Trophoblast cell (in vitro differentiated cells and primary cell): ENCODE measurements around the gene CPEB3.

Experiments used
- DNase-seq, 2 donors: peaks; one replicate each; pipeline ENCODE4 v3.0.0-alpha.2; 2016
- H2AFZ ChIP-seq: 2 replicates; pipeline ENCODE4 v1.6.1; 2013; ENCODE audit warnings: low read length, moderate library complexity, mild to moderate bottlenecking; ENCODE audit not compliant: insufficient read depth, poor library complexity
- H2AK5ac ChIP-seq: 2 replicates; pipeline ENCODE4 v1.6.1; 2013; ENCODE audit warnings: mild to moderate bottlenecking, low read length
- H2BK120ac ChIP-seq: 2 replicates; pipeline ENCODE4 v1.6.1; 2013; ENCODE audit warnings: low read length, mild to moderate bottlenecking, moderate library complexity; ENCODE audit not compliant: insufficient read depth, poor library complexity
- H2BK12ac ChIP-seq: 2 replicates; pipeline ENCODE4 v1.6.1; 2013; ENCODE audit warnings: mild to moderate bottlenecking, low read length, moderate library complexity
- H2BK5ac ChIP-seq: 2 replicates; pipeline ENCODE4 v1.6.1; 2013; ENCODE audit warnings: low read length, low read depth, moderate library complexity, mild to moderate bottlenecking; ENCODE audit not compliant: poor library complexity
- H3K14ac ChIP-seq: 2 replicates; pipeline ENCODE4 v1.6.1; 2013; ENCODE audit warnings: mild to moderate bottlenecking, low read length
- H3K18ac ChIP-seq: 2 replicates; pipeline ENCODE4 v1.6.1; 2013; ENCODE audit warnings: mild to moderate bottlenecking, low read length
- H3K23ac ChIP-seq: 2 replicates; pipeline ENCODE4 v1.6.1; 2013; ENCODE audit warnings: low read length
- H3K27ac ChIP-seq: 2 replicates; pipeline ENCODE4 v1.5.1; 2013; ENCODE audit warnings: low read depth, mild to moderate bottlenecking, inconsistent platforms, low read length, moderate library complexity
- H3K27me3 ChIP-seq: 2 replicates; pipeline ENCODE4 v1.6.1; 2013; ENCODE audit warnings: inconsistent platforms, mild to moderate bottlenecking, low read length, moderate library complexity; ENCODE audit not compliant: insufficient read depth
- H3K36me3 ChIP-seq, 2 experiments: 1 replicate in 1 of 2; 2 replicates in 1 of 2; pipeline ENCODE4 v1.6.1; 2013; ENCODE audit warnings: low read length in 2 of 2, mild to moderate bottlenecking in 2 of 2, moderate library complexity in 1 of 2; ENCODE audit not compliant: insufficient read depth in 2 of 2, control insufficient read depth in 1 of 2
- H3K4ac ChIP-seq: 2 replicates; pipeline ENCODE4 v1.6.1; 2013; ENCODE audit warnings: low read depth, mild to moderate bottlenecking, low read length, moderate library complexity
- H3K4me1 ChIP-seq, 2 experiments: 1 replicate in 1 of 2; 2 replicates in 1 of 2; pipeline ENCODE4 v1.6.1; 2013; ENCODE audit warnings: low read length in 2 of 2, mild to moderate bottlenecking in 2 of 2, moderate library complexity in 1 of 2; ENCODE audit not compliant: insufficient read depth in 2 of 2, control insufficient read depth in 1 of 2
- H3K4me2 ChIP-seq: 2 replicates; pipeline ENCODE4 v1.6.1; 2013; ENCODE audit warnings: inconsistent platforms, mild to moderate bottlenecking, low read length, moderate library complexity
- H3K4me3 ChIP-seq: 2 replicates; pipeline ENCODE4 v1.5.1; 2013; ENCODE audit warnings: mild to moderate bottlenecking, low read depth, low read length, inconsistent platforms
- H3K79me1 ChIP-seq: one replicate; pipeline ENCODE4 v1.6.1; 2013; ENCODE audit warnings: low read length
- H3K79me2 ChIP-seq: 2 replicates; pipeline ENCODE4 v1.6.1; 2013; ENCODE audit warnings: low read length, mild to moderate bottlenecking; ENCODE audit not compliant: control insufficient read depth, insufficient read depth, poor library complexity
- H3K9ac ChIP-seq: 2 replicates; pipeline ENCODE4 v1.6.1; 2013; ENCODE audit warnings: mild to moderate bottlenecking, low read length
- H3K9me3 ChIP-seq: 2 replicates; pipeline ENCODE4 v1.6.1; 2013; ENCODE audit warnings: low read depth, mild to moderate bottlenecking, control low read depth, inconsistent platforms, low read length; ENCODE audit not compliant: insufficient read depth
- H4K12ac ChIP-seq: 2 replicates; pipeline ENCODE4 v1.6.1; 2013; ENCODE audit warnings: low read depth, mild to moderate bottlenecking, low read length, moderate library complexity
- H4K8ac ChIP-seq: 2 replicates; pipeline ENCODE4 v1.6.1; 2013; ENCODE audit warnings: low read depth, mild to moderate bottlenecking, low read length, moderate library complexity
- H4K91ac ChIP-seq: one replicate; pipeline ENCODE4 v1.6.1; 2013; ENCODE audit warnings: low read depth, mild to moderate bottlenecking, low read length, moderate library complexity
- WGBS: extraction: QIAGEN DNeasy Blood & Tissue Kit; methylation state at CpG from one replicate; pipeline ENCODE4 v1.1.7; 2013; ENCODE audit warnings: missing lambda C conversion rate; ENCODE audit not compliant: insufficient read length, insufficient coverage; ENCODE audit errors: extremely low coverage; 5-methylcytosine and 5-hydroxymethylcytosine counted together

Gene CPEB3

DNA sequence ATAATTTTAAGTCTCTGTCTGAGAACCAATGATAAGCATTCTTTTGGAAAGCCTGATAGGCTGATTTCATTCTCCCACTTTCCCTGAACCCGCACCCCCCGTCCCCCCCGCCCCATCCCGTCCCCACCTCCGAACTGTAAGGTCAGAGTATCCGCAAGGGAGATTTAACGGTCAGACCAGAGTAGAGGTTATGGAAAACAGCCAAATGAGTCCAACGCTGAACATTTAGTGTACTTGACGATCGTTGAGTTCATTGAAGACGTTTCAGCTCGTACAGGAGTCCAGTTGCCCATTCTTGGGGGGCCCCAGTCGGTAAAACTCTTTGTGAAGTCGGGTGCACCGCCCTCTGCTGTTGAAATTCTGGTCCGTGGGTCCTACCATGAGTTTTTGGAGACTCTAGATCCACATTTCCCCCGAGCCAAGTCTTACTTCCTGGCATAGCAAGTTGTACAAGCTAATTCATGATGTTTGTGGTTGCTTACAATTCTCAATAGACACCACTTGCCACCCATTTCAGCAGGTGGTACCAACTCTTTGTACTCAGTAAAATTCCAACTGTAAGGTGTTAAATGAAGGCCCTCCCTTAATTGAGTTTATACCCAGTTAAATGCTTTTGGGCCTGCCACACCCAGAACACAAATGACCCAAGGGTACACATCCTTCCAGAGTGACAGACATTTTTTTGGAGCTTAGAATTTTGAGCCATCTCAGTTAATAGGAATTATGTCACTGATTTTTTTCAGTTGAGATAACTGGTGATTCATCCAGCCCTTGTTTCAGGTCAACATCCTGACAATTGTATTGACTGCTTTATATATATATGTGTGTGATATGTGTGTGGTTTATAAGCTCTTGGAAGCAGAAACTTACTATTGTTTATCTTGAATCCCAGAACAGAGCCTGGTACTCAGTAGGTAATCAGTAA is 1.3 kb upstream of the CPEB3 start:
- H3K9ac ChIP-seq, result peak overlapping the region; percentile 35
- H3K79me1 ChIP-seq, result peaks cover 11% of the 10 kb centered on the region
- peaks cover 7 to 10% of the 10 kb centered on the region in 2 experiments for H3K36me3 ChIP-seq
- peaks cover 0 to 2% of the 10 kb centered on the region in 2 experiments for H3K4me1 ChIP-seq
- H2BK120ac ChIP-seq, result no peak overlapping the region
- peaks cover 14% of the 10 kb centered on the region for H3K79me2 ChIP-seq
- H4K91ac ChIP-seq, result no peak overlapping the region
- peak; percentile 21 to 75 for DNase-seq
- H3K9me3 ChIP-seq, result peaks cover 2% of the 10 kb centered on the region
- H3K23ac ChIP-seq, result no peak overlapping the region
- H3K4me3 ChIP-seq, result peak overlapping the region; percentile 69
- no peak overlapping the region for H4K12ac ChIP-seq
- no peak overlapping the region for H4K8ac ChIP-seq
- no peak overlapping the region for H2BK12ac ChIP-seq
- H3K4ac ChIP-seq, result peak overlapping the region; percentile 16
- WGBS, result no CpG with 5 or more reads among the region's 17 CpGs
- H2BK5ac ChIP-seq, result no peak overlapping the region
- H2AFZ ChIP-seq, result no peak overlapping the region
- H3K27me3 ChIP-seq, result no peaks in the 10 kb centered on the region
- no peak overlapping the region for H3K18ac ChIP-seq
- H3K4me2 ChIP-seq, result peak overlapping the region; percentile 84
- no peak overlapping the region for H3K14ac ChIP-seq
- H3K27ac ChIP-seq, result no peak overlapping the region
- H2AK5ac ChIP-seq, result no peak overlapping the region

DNA sequence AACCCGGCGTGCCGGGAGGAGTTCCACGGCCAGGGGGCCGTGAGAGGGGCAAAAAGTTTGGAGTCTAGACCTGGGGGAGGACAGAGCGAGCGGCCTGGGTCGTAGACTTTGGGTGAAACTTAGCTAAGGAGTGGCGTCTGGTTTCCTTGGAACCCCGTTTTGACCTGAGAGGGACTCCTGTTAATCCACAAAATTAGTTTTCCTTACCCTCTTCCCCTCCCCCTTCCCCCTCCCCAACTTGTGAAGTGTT is 663 bp upstream of the CPEB3 start:
- Histone ChIP-seq H4K12ac (peak overlapping the region; percentile 100), H4K91ac (peak overlapping the region; percentile 98), H3K14ac (peak overlapping the region; percentile 100), H3K27ac (peak overlapping the region; percentile 71), H3K9me3 (peaks cover 2% of the 10 kb centered on the region), H3K36me3 (peaks cover 7 to 10% of the 10 kb centered on the region in 2 experiments), H3K27me3 (no peaks in the 10 kb centered on the region), H3K23ac (no peak overlapping the region), H2AK5ac (peak overlapping the region; percentile 100), H2AFZ (peak overlapping the region; percentile 100), H3K4ac (peak overlapping the region; percentile 100), H3K79me2 (peaks cover 14% of the 10 kb centered on the region), H3K79me1 (peaks cover 11% of the 10 kb centered on the region), H3K18ac (peak overlapping the region; percentile 100), H3K4me1 (peaks cover 0 to 2% of the 10 kb centered on the region in 2 experiments), H2BK12ac (peak overlapping the region; percentile 58), H3K4me3 (peak overlapping the region; percentile 90), H3K9ac (peak overlapping the region; percentile 74), H4K8ac (peak overlapping the region; percentile 100), H3K4me2 (peak overlapping the region; percentile 84), H2BK5ac (peak overlapping the region; percentile 95), H2BK120ac (peak overlapping the region; percentile 99)
- DNase-seq, result no peak
- no CpG with 5 or more reads among the region's 10 CpGs for WGBS

DNA sequence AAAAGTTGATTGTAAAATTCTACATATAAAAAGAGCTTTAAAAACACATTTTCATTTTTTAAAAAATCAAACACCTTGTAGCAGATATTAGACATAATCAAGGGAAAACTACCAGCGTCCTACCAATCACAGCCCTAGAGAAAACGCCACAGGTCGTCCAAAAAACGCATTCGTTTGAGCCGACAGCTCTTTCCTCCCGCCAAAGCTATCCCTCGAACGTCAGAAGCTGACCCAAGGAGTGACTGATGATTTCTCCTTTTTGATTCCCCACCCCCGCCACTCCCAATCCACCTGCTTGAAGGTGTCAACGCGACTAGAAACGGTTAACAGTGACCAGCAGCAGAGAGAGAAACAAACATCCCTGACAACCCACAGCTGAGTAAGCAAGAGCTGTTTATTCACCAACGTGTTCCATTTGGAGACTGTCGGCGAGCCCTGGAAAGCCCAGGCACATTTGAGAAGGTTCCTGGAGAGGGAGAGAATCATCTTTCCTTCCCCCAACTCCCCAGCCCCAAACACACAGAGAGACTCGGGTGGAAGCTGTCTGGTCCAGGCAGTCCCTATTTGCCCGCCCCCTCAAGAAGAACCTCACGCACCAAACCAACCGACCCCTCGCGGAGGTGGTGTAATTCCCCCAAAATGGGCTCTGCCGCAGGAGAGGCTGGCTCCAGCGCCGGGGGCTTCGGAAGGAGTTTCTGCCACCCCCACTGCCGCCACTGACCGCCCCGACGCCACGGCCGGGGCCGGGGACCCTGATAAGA is 622 bp downstream of the CPEB3 start:
- Histone ChIP-seq H3K9me3 (peaks cover 2% of the 10 kb centered on the region), H3K14ac (peak overlapping the region; percentile 62), H2AFZ (peak overlapping the region; percentile 95), H4K8ac (peak overlapping the region; percentile 76), H3K4ac (peak overlapping the region; percentile 68), H2BK5ac (peak overlapping the region; percentile 79), H2BK12ac (peak overlapping the region; percentile 45), H3K4me2 (peak overlapping the region; percentile 90), H3K79me2 (peaks cover 12% of the 10 kb centered on the region), H4K91ac (peak overlapping the region; percentile 80), H3K27ac (peak overlapping the region; percentile 85), H2AK5ac (no peak overlapping the region), H3K36me3 (peaks cover 7 to 8% of the 10 kb centered on the region in 2 experiments), H3K27me3 (no peaks in the 10 kb centered on the region), H3K23ac (no peak overlapping the region), H3K9ac (peak overlapping the region; percentile 9), H2BK120ac (peak overlapping the region; percentile 62), H3K4me3 (peak overlapping the region; percentile 90), H3K79me1 (peaks cover 11% of the 10 kb centered on the region), H3K4me1 (peaks cover 0 to 2% of the 10 kb centered on the region in 2 experiments), H3K18ac (peak overlapping the region; percentile 76), H4K12ac (peak overlapping the region; percentile 76)
- no CpG with 5 or more reads among the region's 33 CpGs for WGBS
- DNase-seq, result peak; percentile 15 to 60

DNA sequence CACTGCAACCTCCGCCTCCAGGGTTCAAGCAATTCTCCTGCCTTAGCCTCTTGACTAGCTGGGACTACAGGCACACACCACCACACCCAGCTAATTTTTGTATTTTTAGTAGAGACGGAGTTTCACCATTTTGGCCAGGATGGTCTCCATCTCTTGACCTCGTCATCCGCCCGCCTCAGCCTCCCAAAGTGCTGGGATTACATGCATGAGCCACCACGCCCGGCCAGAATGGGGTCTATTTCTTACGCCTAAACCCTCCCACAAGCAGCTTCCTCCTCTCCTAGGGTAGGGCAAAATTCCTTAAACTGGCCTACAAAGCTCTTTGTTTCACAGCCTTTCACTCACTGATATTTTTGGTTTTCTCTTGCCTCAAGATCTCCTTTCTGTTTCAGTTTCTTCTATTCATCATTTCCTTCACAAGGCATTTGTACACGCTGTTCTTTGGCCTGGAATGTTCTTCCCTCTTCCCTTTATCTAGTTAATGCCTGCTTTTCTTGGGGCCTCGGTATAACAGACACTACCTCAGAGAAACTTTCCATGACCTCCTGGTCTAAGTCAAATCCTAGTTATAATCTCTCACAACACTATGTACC is 6.7 kb downstream of the CPEB3 start:
- Histone ChIP-seq H3K4me3 (no peak overlapping the region), H3K4me1 (no peaks in the 10 kb centered on the region), H4K12ac (no peak overlapping the region), H2BK120ac (no peak overlapping the region), H4K91ac (no peak overlapping the region), H2BK12ac (no peak overlapping the region), H2AK5ac (no peak overlapping the region), H4K8ac (no peak overlapping the region), H3K9me3 (no peaks in the 10 kb centered on the region), H3K4ac (no peak overlapping the region), H3K18ac (no peak overlapping the region), H3K9ac (no peak overlapping the region), H3K23ac (no peak overlapping the region), H2BK5ac (no peak overlapping the region), H3K27me3 (no peaks in the 10 kb centered on the region), H2AFZ (no peak overlapping the region), H3K79me2 (no peaks in the 10 kb centered on the region), H3K14ac (no peak overlapping the region), H3K36me3 (no peaks in the 10 kb centered on the region), H3K27ac (no peak overlapping the region), H3K79me1 (no peaks in the 10 kb centered on the region), H3K4me2 (no peak overlapping the region)
- WGBS, result no CpG with 5 or more reads among the region's 10 CpGs
- DNase-seq, result no peak
